Smooth muscle cell (in vitro differentiated cells): Measurements from ENCODE around the gene MORN1. TPM values are rescaled to one million over a fixed set of nuclear protein-coding genes. Genes with fewer than 3 reads are reported as not detected.
"Not testable (repeated sequence)": the region's sequence is repeated elsewhere in the genome, so short reads cannot be mapped to it uniquely, and the experiment has no call there.

Source experiments
- DNase-seq: peaks from one replicate; lab custom pipeline; 2025; ENCODE audit not compliant: unreplicated experiment; lab: John Stamatoyannopoulos, UW
- H2AFZ ChIP-seq: fragments of 200-600 bp; sonication (generic); 2 replicates; pipeline ENCODE4 v1.6.0; 2016; ENCODE audit warnings: antibody characterized with exemption, low read depth, mild to moderate bottlenecking
- H3F3A ChIP-seq: fragments of 200-600 bp; sonication (generic); 2 replicates; pipeline ENCODE4 v1.6.0; 2017; ENCODE audit warnings: antibody characterized with exemption, low read depth
- H3K27ac ChIP-seq: fragments of 200-600 bp; sonication (generic); 2 replicates; pipeline ENCODE4 v1.5.1; 2016; ENCODE audit warnings: low read depth, mild to moderate bottlenecking
- H3K27me3 ChIP-seq: fragments of 200-600 bp; sonication (generic); 2 replicates; pipeline ENCODE4 v1.6.1; 2016; ENCODE audit warnings: low read depth, mild to moderate bottlenecking
- H3K36me3 ChIP-seq: fragments of 200-600 bp; sonication (generic); 2 replicates; pipeline ENCODE4 v1.5.1; 2016; ENCODE audit warnings: low read depth
- H3K4me1 ChIP-seq: fragments of 200-600 bp; sonication (generic); 2 replicates; pipeline ENCODE4 v1.5.1; 2016; ENCODE audit warnings: low read depth
- H3K4me2 ChIP-seq: fragments of 200-600 bp; sonication (generic); 2 replicates; pipeline ENCODE4 v1.6.0; 2016; ENCODE audit warnings: mild to moderate bottlenecking
- H3K4me3 ChIP-seq: fragments of 200-600 bp; sonication (generic); 2 replicates; pipeline ENCODE4 v1.5.1; 2016; ENCODE audit warnings: mild to moderate bottlenecking
- H3K79me2 ChIP-seq: fragments of 200-600 bp; sonication (generic); 2 replicates; pipeline ENCODE4 v1.6.0; 2016; ENCODE audit warnings: low read depth, mild to moderate bottlenecking
- H3K9ac ChIP-seq: fragments of 200-600 bp; sonication (generic); 2 replicates; pipeline ENCODE4 v1.6.0; 2016; ENCODE audit warnings: low read depth
- H3K9me3 ChIP-seq: fragments of 200-600 bp; sonication (generic); replicated peaks from 2 replicates; pipeline ENCODE4 v1.5.1; 2016; ENCODE audit warnings: low read depth
- H4K20me1 ChIP-seq: fragments of 200-600 bp; sonication (generic); 2 replicates; pipeline ENCODE4 v1.6.0; 2016; ENCODE audit warnings: low read depth
- CTCF ChIP-seq: fragments of 200-600 bp; sonication (generic); IDR thresholded peaks from 2 replicates; pipeline ENCODE4 v1.5.1; 2017; ENCODE audit warnings: borderline replicate concordance, mild to moderate bottlenecking, antibody characterized with exemption; ENCODE audit not compliant: insufficient read depth, poor library complexity, severe bottlenecking
- WGBS: methylation state at CpG from one replicate; pipeline ENCODE4 v1.1.7; 2016; ENCODE audit warnings: low lambda C conversion rate; 5-methylcytosine and 5-hydroxymethylcytosine counted together
- polyA plus RNA-seq: library from polyadenylated mRNA; unstranded; fragments of >200 nt; fragmentation: Nextera tagmentation; extraction: Ambion mirVana; gene quantifications from 2 replicates; pipeline ENCODE4 v1.2.1, GENCODE V29; 2016
- total RNA-seq: library from RNA; depleted of rRNA; stranded (reverse); fragments of >200 nt; gene quantifications from 2 replicates; pipeline ENCODE4 v1.2.3, GENCODE V29; 2014

The MORN1 gene
- total and polyA plus RNA-seq, 2 experiments from 2014 or later: 4.9 to 6.2 TPM

GRCh38 chr1:2335721-2336455 is 55.5 kb downstream of the MORN1 start:
- no peak overlapping the region for H3K4me3 ChIP-seq
- H3K27me3 ChIP-seq: no peaks in the 10 kb centered on the region
- no peaks in the 10 kb centered on the region for H4K20me1 ChIP-seq
- no peak overlapping the region for H3K9ac ChIP-seq
- H2AFZ ChIP-seq: no peak overlapping the region
- H3K79me2 ChIP-seq: no peaks in the 10 kb centered on the region
- H3K4me2 ChIP-seq: no peak overlapping the region
- no peaks in the 10 kb centered on the region for H3K36me3 ChIP-seq
- no peak for TF ChIP-seq CTCF
- no peaks in the 10 kb centered on the region for H3F3A ChIP-seq
- H3K4me1 ChIP-seq: no peaks in the 10 kb centered on the region
- 97% methylated on average over 36 of the region's 36 CpGs for WGBS
- no peaks in the 10 kb centered on the region for H3K9me3 ChIP-seq
- no peak for DNase-seq
- H3K27ac ChIP-seq: no peak overlapping the region

GRCh38 chr1:2334883-2335534 is 56.3 kb downstream of the MORN1 start:
- Histone ChIP-seq H3K4me1 (no peaks in the 10 kb centered on the region), H3K36me3 (no peaks in the 10 kb centered on the region), H3K27me3 (no peaks in the 10 kb centered on the region), H3F3A (no peaks in the 10 kb centered on the region), H3K4me2 (no peak overlapping the region), H3K4me3 (no peak overlapping the region), H4K20me1 (no peaks in the 10 kb centered on the region), H3K79me2 (no peaks in the 10 kb centered on the region), H3K9me3 (no peaks in the 10 kb centered on the region), H2AFZ (no peak overlapping the region), H3K9ac (no peak overlapping the region), H3K27ac (no peak overlapping the region)
- no peak for DNase-seq
- 90% methylated on average over 32 of the region's 33 CpGs for WGBS
- no peak for TF ChIP-seq CTCF

- H3K4me2 ChIP-seq: no peak overlapping the region
- H3K4me3 ChIP-seq: no peak overlapping the region
- H3K4me1 ChIP-seq: no peaks in the 10 kb centered on the region
- no peaks in the 10 kb centered on the region for H3K36me3 ChIP-seq
- no peak overlapping the region for H3K27ac ChIP-seq
- TF ChIP-seq CTCF: no peak
- no peak overlapping the region for H2AFZ ChIP-seq
- no peak for DNase-seq
- H3K27me3 ChIP-seq: no peaks in the 10 kb centered on the region
- no peaks in the 10 kb centered on the region for H3K9me3 ChIP-seq
- no peak overlapping the region for H3K9ac ChIP-seq
- no peaks in the 10 kb centered on the region for H3K79me2 ChIP-seq
- 89% methylated on average over 21 of the region's 21 CpGs for WGBS
- no peaks in the 10 kb centered on the region for H4K20me1 ChIP-seq
- H3F3A ChIP-seq: no peaks in the 10 kb centered on the region
Observed at GRCh38 chr1:2334366-2334765, 57.0 kb downstream of the MORN1 start.

GRCh38 chr1:2331580-2331979 is 59.8 kb downstream of the MORN1 start:
- H3K9ac ChIP-seq, H3K27me3 ChIP-seq: not testable (repeated sequence)
- WGBS: 97% methylated on average over 6 of the region's 33 CpGs

More at GRCh38 chr1:2331580-2331979, 59.8 kb downstream of the MORN1 start:
- H3F3A ChIP-seq, H3K9me3 ChIP-seq, H3K4me1 ChIP-seq, H2AFZ ChIP-seq, DNase-seq, H3K4me3 ChIP-seq, H3K27ac ChIP-seq, H3K36me3 ChIP-seq, H3K4me2 ChIP-seq, H4K20me1 ChIP-seq, H3K79me2 ChIP-seq: not testable (repeated sequence)
